Suprapubic skin (tissue), 4 donors: ENCODE results near the gene F8. TPM values are rescaled to one million over a fixed set of nuclear protein-coding genes. Genes with fewer than 3 reads are reported as not detected.

Experiments
- DNase-seq, 2 donors: peaks; one replicate each; pipeline ENCODE4 v3.0.0-alpha.2; 2019; ENCODE audit warnings: low spot score in 2 of 2
- H3K27ac ChIP-seq: fragments of 200-600 bp; sonication (generic); one replicate; pipeline ENCODE4 v1.5.1; 2019
- H3K27me3 ChIP-seq: fragments of 200-600 bp; sonication (generic); one replicate; pipeline ENCODE4 v1.5.1; 2019
- H3K36me3 ChIP-seq: fragments of 200-600 bp; sonication (generic); one replicate; pipeline ENCODE4 v1.5.1; 2019
- H3K4me1 ChIP-seq: fragments of 200-600 bp; sonication (generic); one replicate; pipeline ENCODE4 v1.5.1; 2019
- H3K4me3 ChIP-seq: fragments of 200-600 bp; sonication (generic); one replicate; pipeline ENCODE4 v1.5.1; 2019; ENCODE audit warnings: mild to moderate bottlenecking
- H3K9me3 ChIP-seq: fragments of 200-600 bp; sonication (generic); one replicate; pipeline ENCODE4 v1.5.1; 2019
- EP300 ChIP-seq: sonication (generic); formaldehyde crosslinking; IDR thresholded peaks from one replicate; pipeline ENCODE4 v1.6.1; 2017; ENCODE audit warnings: antibody characterized with exemption
- POLR2A ChIP-seq, 2 donors: fragments of 450-650 bp; IDR thresholded peaks; one replicate each; pipeline ENCODE4 v1.6.1; 2017; ENCODE audit warnings: antibody characterized with exemption in 2 of 2, mild to moderate bottlenecking in 2 of 2, moderate library complexity in 2 of 2
- POLR2AphosphoS5 ChIP-seq, 3 donors: sonication (generic); formaldehyde crosslinking; IDR thresholded peaks; one replicate each; pipeline ENCODE4 v1.6.1; 2017; ENCODE audit warnings: antibody characterized with exemption in 3 of 3
- WGBS: methylation state at CpG from one replicate; pipeline ENCODE4 v1.1.5; 2018; 5-methylcytosine and 5-hydroxymethylcytosine counted together
- total RNA-seq, 4 donors: library from RNA; depleted of rRNA; stranded (reverse); fragments of >200 nt; gene quantifications; one replicate each; pipeline ENCODE4 v1.1.0, GENCODE V29; 2016
- TF ChIP-seq, protein P1 (sequence below), 2 donors: fragments of 200-600 bp in 1 of 2; fragments of 450-650 bp in 1 of 2; sonication (generic) in 1 of 2; IDR thresholded peaks; one replicate each; pipeline ENCODE4 v1.5.1; 2016 to 2019; ENCODE audit warnings: antibody characterized with exemption in 2 of 2, mild to moderate bottlenecking in 1 of 2, moderate library complexity in 1 of 2

F8 gene
- total RNA-seq, 4 donors from 2014 or later: 5.1 to 15.0 (median 6.7) TPM

DNA sequence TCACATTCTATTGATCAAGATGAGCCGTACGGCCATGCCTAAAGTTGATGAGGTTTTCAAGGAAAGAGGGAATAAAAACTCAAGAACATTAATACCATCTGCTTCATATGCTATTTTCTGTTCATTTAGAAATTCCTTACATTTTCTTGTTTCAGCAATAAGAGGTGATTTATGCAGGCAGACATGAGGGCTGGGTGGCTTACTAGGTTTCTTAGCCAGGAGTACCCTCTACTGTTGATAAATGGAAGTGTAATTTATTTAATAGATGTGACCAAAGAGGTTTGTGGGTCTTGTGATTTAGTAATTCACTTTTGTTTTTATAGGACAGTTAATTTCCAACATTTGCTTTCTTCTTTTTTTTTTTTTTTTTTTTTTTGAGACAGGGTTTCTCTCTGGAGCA is 181.7 kb downstream of the F8 start:
- H3K4me1 ChIP-seq: no peaks in the 10 kb centered on the region
- no peaks in the 10 kb centered on the region for H3K27me3 ChIP-seq
- H3K9me3 ChIP-seq: no peaks in the 10 kb centered on the region
- no peak for DNase-seq
- WGBS: 77% methylated on average over 2 of the region's 2 CpGs
- TF ChIP-seq, protein P1, sequence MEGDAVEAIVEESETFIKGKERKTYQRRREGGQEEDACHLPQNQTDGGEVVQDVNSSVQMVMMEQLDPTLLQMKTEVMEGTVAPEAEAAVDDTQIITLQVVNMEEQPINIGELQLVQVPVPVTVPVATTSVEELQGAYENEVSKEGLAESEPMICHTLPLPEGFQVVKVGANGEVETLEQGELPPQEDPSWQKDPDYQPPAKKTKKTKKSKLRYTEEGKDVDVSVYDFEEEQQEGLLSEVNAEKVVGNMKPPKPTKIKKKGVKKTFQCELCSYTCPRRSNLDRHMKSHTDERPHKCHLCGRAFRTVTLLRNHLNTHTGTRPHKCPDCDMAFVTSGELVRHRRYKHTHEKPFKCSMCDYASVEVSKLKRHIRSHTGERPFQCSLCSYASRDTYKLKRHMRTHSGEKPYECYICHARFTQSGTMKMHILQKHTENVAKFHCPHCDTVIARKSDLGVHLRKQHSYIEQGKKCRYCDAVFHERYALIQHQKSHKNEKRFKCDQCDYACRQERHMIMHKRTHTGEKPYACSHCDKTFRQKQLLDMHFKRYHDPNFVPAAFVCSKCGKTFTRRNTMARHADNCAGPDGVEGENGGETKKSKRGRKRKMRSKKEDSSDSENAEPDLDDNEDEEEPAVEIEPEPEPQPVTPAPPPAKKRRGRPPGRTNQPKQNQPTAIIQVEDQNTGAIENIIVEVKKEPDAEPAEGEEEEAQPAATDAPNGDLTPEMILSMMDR (IDR thresholded peaks at IDR 0.05): no peak
- no peak for TF ChIP-seq POLR2AphosphoS5 (IDR thresholded peaks at IDR 0.05)
- no peak for TF ChIP-seq EP300
- TF ChIP-seq POLR2A (IDR thresholded peaks at IDR 0.05): no peak
- H3K27ac ChIP-seq: no peak overlapping the region
- no peaks in the 10 kb centered on the region for H3K36me3 ChIP-seq
- H3K4me3 ChIP-seq: no peak overlapping the region

DNA sequence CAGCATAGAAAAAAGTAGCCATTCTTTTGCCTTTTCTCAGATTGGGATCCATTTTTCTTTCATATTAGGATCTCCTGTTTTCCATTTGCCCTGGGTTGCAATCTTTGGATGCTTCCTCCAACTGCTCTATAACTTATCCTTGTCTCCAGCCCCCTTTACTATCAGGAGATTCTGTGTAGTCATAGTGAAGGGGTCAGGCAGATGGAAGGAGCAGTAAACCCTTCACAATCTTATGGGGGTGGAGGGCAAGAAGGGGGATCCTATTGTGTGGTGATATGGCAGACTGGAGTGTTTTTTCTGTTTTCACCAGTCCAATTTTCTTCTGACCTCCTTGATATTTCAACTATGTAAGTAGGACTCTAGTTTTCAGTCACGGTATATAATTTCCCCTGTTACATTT is 186.4 kb downstream of the F8 start:
- WGBS: 70% methylated on average over 1 of the region's 1 CpG
- H3K27me3 ChIP-seq: no peaks in the 10 kb centered on the region
- H3K4me1 ChIP-seq: no peaks in the 10 kb centered on the region
- no peak for DNase-seq
- no peak overlapping the region for H3K4me3 ChIP-seq
- TF ChIP-seq, protein P1 (IDR thresholded peaks at IDR 0.05): no peak
- no peak overlapping the region for H3K27ac ChIP-seq
- H3K9me3 ChIP-seq: no peaks in the 10 kb centered on the region
- H3K36me3 ChIP-seq: no peaks in the 10 kb centered on the region

DNA sequence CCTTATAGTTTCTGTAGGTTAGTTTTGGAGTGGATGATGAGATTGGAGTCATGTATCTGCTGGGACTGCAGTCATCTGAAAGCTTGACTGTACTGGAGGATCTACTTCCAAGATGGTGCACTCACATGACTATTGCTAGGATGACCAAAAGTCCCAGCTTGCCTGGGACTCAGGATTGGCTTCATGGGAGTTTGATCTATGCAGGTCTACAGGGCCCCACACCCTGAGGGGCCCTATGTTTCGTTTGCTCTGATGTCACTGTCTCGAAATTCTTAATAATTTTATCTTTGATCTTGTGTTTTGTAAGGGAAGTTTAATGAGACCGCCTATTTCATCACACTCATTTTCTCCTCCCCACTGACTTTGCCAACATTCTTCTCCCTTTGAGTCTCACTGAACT is 188.0 kb downstream of the F8 start, which contains the start of gene SMIM9:
Gene SMIM9, minus strand, starts transcription at position 101 of the 400 bp plus-strand sequence. CDS start 3,806 bp downstream, outside the sequence.
- Histone ChIP-seq H3K27me3 (no peaks in the 10 kb centered on the region), H3K9me3 (no peaks in the 10 kb centered on the region), H3K27ac (no peak within 1 kb of the TSS), H3K4me1 (no peaks in the 10 kb centered on the region), H3K4me3 (no peak within 1 kb of the TSS), H3K36me3 (no peaks in the 10 kb centered on the region)
- TF ChIP-seq EP300: no peak
- no peak for TF ChIP-seq POLR2A (IDR thresholded peaks at IDR 0.05)
- TF ChIP-seq, protein P1 (IDR thresholded peaks at IDR 0.05): no peak
- TF ChIP-seq POLR2AphosphoS5 (IDR thresholded peaks at IDR 0.05): no peak
- 75% methylated on average over 3 of the region's 3 CpGs for WGBS
- no peak for DNase-seq

DNA sequence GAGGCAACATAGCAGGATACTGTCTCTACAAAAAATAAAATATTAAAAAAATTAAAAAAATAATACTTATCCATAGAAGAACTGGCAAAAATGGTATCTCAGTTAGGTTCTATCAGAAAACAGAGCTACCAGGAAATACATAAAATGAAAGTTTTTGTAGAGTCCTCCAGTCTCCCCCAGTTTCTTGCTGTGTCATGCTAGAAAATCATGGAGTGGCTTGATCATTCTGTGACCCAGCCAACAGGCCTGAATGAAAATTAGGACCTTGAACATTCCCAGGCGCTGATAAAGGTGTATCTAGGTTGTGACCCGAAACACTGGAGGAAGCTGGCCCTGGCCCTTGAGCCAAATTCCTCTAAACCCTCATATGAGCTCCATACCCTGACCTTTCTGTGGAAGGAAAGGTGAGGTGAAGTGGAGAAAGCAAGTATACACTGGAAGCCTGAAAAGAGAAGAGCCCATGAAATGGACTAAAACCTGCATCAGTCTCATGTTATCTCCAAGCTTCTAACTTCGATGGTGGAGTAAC is 188.7 kb downstream of the F8 start:
- H3K27ac ChIP-seq: no peak overlapping the region
- H3K27me3 ChIP-seq: no peaks in the 10 kb centered on the region
- no peaks in the 10 kb centered on the region for H3K4me1 ChIP-seq
- 78% methylated on average over 3 of the region's 3 CpGs for WGBS
- DNase-seq: no peak
- H3K9me3 ChIP-seq: no peaks in the 10 kb centered on the region
- TF ChIP-seq EP300: no peak
- TF ChIP-seq, protein P1 (IDR thresholded peaks at IDR 0.05): no peak
- TF ChIP-seq POLR2AphosphoS5 (IDR thresholded peaks at IDR 0.05): no peak
- TF ChIP-seq POLR2A (IDR thresholded peaks at IDR 0.05): no peak
- no peaks in the 10 kb centered on the region for H3K36me3 ChIP-seq
- no peak overlapping the region for H3K4me3 ChIP-seq

DNA sequence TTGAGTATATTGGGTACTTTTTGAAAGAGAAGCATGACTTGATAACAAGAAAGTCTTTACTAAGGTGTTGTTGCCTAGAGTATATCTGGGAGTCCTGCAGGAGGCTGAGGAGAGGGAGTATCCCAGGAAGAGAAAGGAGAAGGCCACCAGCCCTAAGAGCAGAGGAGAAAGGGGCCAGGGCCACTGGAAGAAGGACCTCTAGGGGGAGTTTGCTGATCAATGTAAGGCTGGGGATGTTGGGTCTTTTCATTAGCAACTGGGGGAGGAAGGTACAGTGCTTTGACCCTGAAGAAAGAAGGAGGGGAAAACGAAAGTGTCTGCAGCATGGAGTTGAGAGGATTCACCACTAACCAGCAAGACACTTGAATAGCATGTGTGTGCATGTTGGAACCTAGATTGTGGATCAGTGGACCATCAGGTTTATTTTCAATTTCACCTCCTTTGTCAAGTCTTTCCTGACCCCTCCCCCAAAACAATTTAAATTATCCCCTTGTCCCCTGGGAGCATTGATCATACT is 192.5 kb downstream of the F8 start:
- WGBS: 14% methylated on average over 1 of the region's 1 CpG
- Histone ChIP-seq H3K9me3 (no peaks in the 10 kb centered on the region), H3K36me3 (no peaks in the 10 kb centered on the region), H3K4me1 (no peaks in the 10 kb centered on the region), H3K4me3 (no peak overlapping the region), H3K27ac (no peak overlapping the region), H3K27me3 (no peaks in the 10 kb centered on the region)
- DNase-seq: no peak
- TF ChIP-seq, protein P1 (IDR thresholded peaks at IDR 0.05): no peak
- TF ChIP-seq POLR2A (IDR thresholded peaks at IDR 0.05) (no peak), POLR2AphosphoS5 (IDR thresholded peaks at IDR 0.05) (no peak), EP300 (no peak)
